GM21390 (cell line): Measurements from ENCODE around the gene NIPBL.

Experiments
- ATAC-seq: cut with Tn5 transposase; IDR thresholded peaks from one replicate; pipeline ENCODE4 v1.9.1; 2021; ENCODE audit not compliant: unreplicated experiment

The NIPBL gene

DNA sequence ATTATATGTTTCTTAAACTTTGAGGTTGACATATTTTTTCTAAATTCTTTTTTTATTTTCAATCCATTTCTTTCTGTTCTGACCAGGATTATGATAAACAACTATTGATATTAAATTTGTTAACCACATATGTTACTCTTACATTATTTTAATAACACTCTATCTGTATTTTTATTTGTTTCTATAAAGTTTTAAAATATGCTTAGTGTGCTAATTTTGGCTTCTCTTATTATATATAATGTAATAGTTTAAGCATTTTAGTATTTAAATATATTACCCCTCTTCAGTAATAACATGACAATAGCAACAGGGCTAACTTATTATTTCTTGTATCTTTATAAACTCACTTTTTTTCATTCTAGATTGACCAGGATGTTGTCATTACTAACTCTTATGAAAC lies 137.8 kb downstream of the NIPBL start:
- no peak for ATAC-seq

DNA sequence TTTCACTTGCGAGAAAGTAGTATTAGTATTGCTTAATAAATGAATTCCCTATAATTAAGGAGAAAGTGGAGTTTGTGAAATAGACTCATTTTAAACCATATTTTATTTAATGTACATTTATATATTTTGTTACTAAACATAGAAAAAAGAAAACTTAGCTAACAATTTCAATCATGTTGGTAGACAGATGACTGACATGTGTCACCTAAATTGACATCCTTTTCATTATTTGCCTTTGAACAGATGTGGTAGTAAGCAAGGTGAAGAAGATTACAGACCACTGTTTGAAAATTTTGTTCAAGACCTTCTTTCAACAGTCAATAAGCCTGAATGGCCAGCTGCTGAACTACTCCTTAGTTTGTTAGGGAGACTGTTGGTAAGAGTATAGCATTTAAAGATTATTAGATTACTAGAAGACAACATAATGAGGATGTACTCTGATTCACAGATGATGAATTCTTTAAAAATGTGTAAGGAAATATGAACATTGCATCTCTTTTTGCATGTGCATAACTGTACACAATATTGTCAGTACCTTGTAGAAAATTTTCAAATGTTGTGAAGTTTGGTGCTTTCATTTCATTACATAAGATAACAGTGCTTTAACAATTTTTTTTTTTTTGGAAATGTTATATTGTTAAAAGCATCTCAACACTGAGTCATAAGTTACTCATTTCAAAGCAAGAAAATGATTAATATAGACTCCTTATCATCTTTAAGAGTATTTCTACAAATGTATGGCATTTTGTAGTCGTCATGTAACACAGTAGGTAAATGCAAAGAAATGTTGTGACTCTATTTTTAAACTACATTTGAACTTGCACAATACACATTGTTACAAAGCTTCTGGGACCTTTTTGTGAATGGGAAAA lies 139.5 kb downstream of the NIPBL start:
- no peak for ATAC-seq

- no peak for ATAC-seq
Observed at GRCh38 chr5:37028910-37029309, 152.3 kb downstream of the NIPBL start.

DNA sequence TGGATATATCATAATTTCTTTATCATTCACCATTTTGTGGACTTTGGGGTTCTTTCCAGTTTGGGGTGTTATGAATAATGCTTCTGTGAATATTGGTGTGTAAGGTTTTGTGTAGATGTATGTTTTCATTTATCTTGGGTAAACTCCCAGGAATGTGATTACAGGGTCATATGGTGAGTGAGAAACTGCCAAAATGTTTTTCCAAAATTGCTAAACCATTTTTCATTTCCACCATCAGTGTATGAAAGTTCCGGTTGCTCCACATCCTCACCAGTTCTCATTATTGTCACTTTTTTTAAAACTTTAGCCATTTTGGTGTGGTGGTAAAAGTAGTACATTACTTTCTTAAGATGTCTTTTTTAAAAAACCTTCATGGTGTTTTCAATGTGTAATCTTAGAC lies 152.9 kb downstream of the NIPBL start:
- no peak for ATAC-seq

GRCh38 chr5:37034955-37035354 lies 158.4 kb downstream of the NIPBL start:
- ATAC-seq: no peak

- ATAC-seq: no peak
Observed at GRCh38 chr5:37037840-37038239, 161.3 kb downstream of the NIPBL start.

DNA sequence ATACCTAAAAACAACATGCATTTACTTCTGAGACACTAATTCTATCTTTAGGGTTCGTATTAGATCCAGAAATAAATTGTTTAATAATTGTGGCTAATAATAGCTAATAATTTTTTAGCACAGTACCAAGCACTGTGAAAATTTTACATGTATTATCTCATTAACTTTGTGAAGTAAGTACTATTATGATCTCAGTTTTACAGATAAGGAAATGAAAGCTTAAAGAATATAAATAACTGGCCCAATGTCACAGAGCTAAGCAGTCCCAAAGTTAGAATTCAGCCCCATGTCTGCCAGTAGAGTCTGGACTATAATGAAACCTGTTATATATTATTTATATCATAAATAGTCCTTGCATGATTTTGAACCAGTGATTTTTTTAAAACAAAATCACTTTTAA lies 163.3 kb downstream of the NIPBL start:
- no peak for ATAC-seq

DNA sequence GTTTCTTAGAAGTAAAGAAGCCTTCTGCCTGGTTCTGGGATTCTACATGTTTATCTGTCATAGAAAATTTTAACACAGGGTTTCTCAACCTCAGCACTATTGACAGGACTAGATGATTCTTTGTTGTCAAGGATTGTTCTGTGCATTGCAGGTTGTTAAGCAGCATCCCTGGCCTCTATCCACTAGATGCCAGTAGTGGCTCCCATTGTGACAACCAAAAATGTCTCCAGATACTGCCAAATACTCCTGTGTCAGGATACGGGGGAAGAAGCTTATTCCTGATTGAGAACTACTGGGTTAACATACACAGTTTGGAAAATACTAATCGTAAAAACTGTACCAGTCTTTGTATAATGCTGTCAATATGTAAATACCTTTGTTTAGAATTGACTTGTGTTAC lies 167.1 kb downstream of the NIPBL start:
- no peak for ATAC-seq

DNA sequence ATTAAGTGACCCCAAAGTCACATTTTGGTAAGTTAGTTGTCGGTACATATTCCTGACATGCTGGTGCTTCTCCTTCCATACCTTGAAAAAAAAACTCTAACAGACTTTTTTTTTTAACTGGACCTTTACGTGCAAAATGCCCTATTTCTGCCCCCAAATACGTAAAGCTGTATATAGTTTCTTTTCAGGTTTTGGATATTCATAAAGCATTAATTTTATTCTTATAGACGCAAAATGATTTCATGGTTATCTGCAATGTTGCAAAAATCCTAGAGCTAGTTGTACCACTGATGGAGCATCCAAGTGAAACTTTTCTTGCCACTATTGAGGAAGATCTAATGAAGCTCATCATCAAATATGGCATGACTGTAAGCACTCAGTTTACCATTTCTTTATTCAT lies 167.6 kb downstream of the NIPBL start:
- ATAC-seq: no peak

DNA sequence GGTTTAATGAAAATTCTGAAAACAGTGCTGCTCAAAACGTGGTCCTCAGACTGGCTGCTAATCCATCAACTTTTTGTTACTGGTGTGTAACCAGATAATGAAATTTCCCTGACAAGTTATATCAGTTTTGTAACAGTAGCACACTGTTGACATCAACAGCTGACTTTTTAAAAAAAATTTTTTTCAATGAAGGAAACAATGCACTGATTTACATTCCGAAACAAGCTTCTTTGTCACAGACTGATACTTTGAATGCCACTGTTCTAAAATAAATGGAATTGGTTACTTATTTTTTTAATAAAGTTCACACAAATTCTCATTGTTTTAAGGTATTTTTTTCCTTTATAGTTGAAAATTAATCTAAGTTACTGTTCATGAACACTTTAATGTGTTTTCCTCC lies 169.1 kb downstream of the NIPBL start:
- no peak for ATAC-seq

- no peak for ATAC-seq
Observed at GRCh38 chr5:37047947-37048346, 171.4 kb downstream of the NIPBL start.

- no peak for ATAC-seq
Observed at GRCh38 chr5:37054391-37054790, 177.8 kb downstream of the NIPBL start.

DNA sequence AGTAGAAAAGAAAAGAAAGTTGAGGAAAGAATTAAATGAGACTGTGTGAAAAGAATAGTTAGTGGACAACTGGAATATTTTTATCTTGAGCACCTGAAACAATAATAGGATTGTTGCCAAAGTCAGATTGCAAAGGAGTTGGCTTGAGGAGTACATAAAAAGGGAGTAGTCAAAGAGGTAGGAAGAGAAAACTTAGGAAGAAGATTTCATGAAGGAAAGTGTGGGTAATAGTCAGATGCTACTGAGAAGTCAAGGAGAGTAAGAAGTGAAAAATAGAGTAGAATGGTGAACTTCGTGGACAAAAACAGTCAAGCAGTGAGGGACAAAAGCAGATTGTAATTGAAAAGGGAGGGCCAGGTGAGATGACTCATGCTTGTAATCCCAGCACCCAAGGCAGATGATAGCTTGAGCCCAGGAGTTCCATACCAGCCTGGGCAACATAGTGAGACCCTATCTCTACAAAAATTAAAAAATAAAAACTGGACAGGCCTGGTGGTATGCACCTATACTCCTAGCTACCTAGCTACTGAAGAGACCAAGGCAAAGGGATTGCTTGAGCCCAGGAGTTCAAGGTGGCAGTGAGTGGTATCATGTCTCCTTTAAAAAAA lies 178.9 kb downstream of the NIPBL start:
- no peak for ATAC-seq

- no peak for ATAC-seq
Observed at GRCh38 chr5:37056762-37057161, 180.2 kb downstream of the NIPBL start.

GRCh38 chr5:37060030-37060429 lies 183.5 kb downstream of the NIPBL start:
- no peak for ATAC-seq

DNA sequence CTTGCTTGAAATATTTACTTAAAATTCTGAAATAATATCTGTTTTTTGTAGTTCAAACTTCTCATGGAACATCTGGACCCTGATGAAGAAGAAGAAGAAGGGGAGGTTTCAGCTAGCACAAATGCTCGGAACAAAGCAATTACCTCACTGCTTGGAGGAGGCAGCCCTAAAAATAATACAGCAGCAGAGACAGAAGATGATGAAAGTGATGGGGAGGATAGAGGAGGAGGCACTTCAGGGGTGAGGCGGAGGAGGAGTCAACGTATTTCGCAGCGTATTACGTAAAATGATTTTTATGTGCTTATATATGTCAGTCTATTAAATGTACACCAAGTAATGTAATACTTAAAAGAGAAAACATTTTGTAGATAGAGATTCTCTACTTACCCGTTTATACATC lies 187.2 kb downstream of the NIPBL start:
- no peak for ATAC-seq

- no peak for ATAC-seq
Observed at GRCh38 chr5:37064442-37064841, 187.9 kb downstream of the NIPBL start.

DNA sequence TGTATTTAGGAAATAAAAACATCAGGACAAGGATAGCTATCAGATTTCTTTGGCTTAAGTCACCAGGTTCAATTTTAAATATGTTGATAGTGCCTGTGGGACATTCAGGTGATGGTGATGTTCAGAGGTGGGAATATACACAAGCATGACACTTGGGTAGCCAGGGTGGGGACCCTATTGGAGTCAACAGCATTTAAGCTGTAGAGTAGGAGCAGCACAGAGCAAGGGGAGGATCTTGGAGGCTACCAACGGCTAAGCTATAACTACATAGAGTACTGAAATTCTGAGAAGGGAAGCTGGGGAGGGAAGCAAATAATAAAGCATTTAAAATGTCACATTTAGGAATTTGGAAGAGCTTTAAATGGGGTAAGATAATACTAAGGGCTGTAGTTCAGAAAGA lies 194.9 kb downstream of the NIPBL start:
- ATAC-seq: no peak

GRCh38 chr5:37071901-37072581 lies 195.5 kb downstream of the NIPBL start:
- ATAC-seq: no peak

GRCh38 chr5:37075399-37075950 lies 198.9 kb downstream of the NIPBL start:
- ATAC-seq: no peak

DNA sequence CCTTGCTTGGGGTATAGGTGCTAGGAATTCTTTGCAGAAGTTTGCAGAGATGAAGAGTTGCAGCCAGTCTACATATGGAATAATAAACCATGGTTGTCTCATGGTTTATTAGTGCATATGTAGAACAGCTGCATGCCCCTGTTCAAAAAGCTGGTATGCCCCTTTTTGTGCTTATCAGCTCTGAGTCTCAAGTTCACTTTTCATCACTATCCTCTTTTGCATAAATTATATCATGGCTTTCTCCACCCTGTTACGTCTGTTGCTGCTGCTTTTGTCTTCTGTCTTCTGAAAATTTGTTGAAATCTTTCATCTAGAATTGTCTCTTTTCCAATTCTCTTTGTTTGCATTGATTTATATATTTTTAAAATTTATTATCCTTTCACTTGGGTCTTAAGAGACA lies 200.6 kb downstream of the NIPBL start:
- no peak for ATAC-seq

DNA sequence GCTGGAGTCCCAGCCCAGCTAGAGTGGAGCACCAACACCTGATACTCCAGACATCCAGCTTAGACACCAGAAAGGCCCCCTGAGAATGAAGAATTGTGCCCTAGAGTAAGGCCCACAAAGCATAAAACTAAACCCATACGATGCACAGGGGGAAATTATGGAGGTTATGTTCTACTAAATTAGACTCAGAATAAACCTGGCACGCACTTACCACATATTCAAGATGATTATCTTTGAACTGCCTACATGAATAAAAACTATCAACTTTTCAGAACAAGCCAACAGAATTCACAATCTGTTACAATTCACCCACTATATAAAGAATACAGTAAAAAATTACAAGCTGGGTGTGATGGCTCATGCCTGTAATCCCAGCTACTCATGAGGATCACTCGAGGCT lies 204.1 kb downstream of the NIPBL start:
- no peak for ATAC-seq
